HepG2 (cell line): ENCODE data around the gene CABLES1. TPM values are rescaled to one million over a fixed set of nuclear protein-coding genes. Genes with fewer than 3 reads are reported as not detected.

Experiments used
- EP300 ChIP-seq, 3 experiments: sonication (generic) in 1 of 3; formaldehyde crosslinking in 1 of 3; IDR thresholded peaks; 2 replicates each; pipeline versions ENCODE4 v1.5.1 to v1.6.1; 2011 to 2020; ENCODE audit warnings: low read depth in 2 of 3, low read length in 2 of 3, borderline replicate concordance in 1 of 3, improper control_type of control experiment in 1 of 3, mild to moderate bottlenecking in 1 of 3, missing genetic modification reagents in 1 of 3, moderate library complexity in 1 of 3
- EZH2 ChIP-seq: conservative IDR thresholded peaks from 2 replicates; pipeline ENCODE4 v1.6.1; 2012; ENCODE audit warnings: mild to moderate bottlenecking, low read depth, low read length, moderate library complexity
- FOXO1 ChIP-seq: sonication (generic); formaldehyde crosslinking; IDR thresholded peaks from 2 replicates; pipeline ENCODE4 v1.4.0; 2020; ENCODE audit warnings: missing genetic modification reagents
- KDM6A ChIP-seq: IDR thresholded peaks from 2 replicates; pipeline ENCODE4 v1.6.1; 2016; ENCODE audit warnings: low read depth
- KLF9 ChIP-seq: IDR thresholded peaks from 2 replicates; pipeline ENCODE4 v1.6.1; 2016; ENCODE audit warnings: low read depth
- MAFF ChIP-seq: IDR thresholded peaks from 2 replicates; pipeline ENCODE4 v1.6.1; 2011; ENCODE audit warnings: low read depth, low read length, improper control_type of control experiment
- MEF2D ChIP-seq: sonication (generic); formaldehyde crosslinking; IDR thresholded peaks from 2 replicates; pipeline ENCODE4 v1.5.1; 2020; ENCODE audit warnings: mild to moderate bottlenecking, missing genetic modification reagents
- MXD3 ChIP-seq: IDR thresholded peaks from 2 replicates; pipeline ENCODE4 v1.6.1; 2016; ENCODE audit warnings: mild to moderate bottlenecking, missing biosample characterization, missing genetic modification reagents
- REXO4 ChIP-seq: sonication (generic); formaldehyde crosslinking; IDR thresholded peaks from 2 replicates; pipeline ENCODE4 v1.8.0; 2022; ENCODE audit warnings: missing genetic modification reagents, mild to moderate bottlenecking, borderline replicate concordance
- TP53 ChIP-seq: sonication (generic); formaldehyde crosslinking; conservative IDR thresholded peaks from 2 replicates; pipeline ENCODE4 v1.4.0; 2020; ENCODE audit warnings: missing genetic modification reagents
- ZNF235 ChIP-seq: sonication (generic); formaldehyde crosslinking; IDR thresholded peaks from 2 replicates; pipeline ENCODE4 v1.8.1; 2023; ENCODE audit warnings: mild to moderate bottlenecking, missing genetic modification reagents, borderline replicate concordance
- ZNF253 ChIP-seq: sonication (generic); formaldehyde crosslinking; IDR thresholded peaks from 2 replicates; pipeline ENCODE4 v1.8.0; 2022; ENCODE audit warnings: mild to moderate bottlenecking, missing genetic modification reagents, borderline replicate concordance
- ZNF33A ChIP-seq: sonication (generic); formaldehyde crosslinking; IDR thresholded peaks from 2 replicates; pipeline ENCODE4 v1.5.1; 2020; ENCODE audit warnings: missing genetic modification reagents, mild to moderate bottlenecking, moderate library complexity, borderline replicate concordance
- ZNF543 ChIP-seq: sonication (generic); formaldehyde crosslinking; IDR thresholded peaks from 2 replicates; pipeline ENCODE4 v1.4.0; 2020; ENCODE audit warnings: mild to moderate bottlenecking, missing genetic modification reagents
- ZNF652 ChIP-seq: IDR thresholded peaks from 2 replicates; pipeline ENCODE4 v1.6.1; 2016; ENCODE audit warnings: low read depth, borderline replicate concordance
- ZSCAN30 ChIP-seq: sonication (generic); formaldehyde crosslinking; IDR thresholded peaks from 2 replicates; pipeline ENCODE4 v1.5.0; 2020; ENCODE audit warnings: mild to moderate bottlenecking, missing genetic modification reagents
- polyA plus RNA-seq, 8 experiments: library from polyadenylated mRNA; depleted of rRNA in 3 of 8; stranded (reverse) in 7 of 8; unstranded in 1 of 8; fragments of >200 nt; fragmentation: Illumina TruSeq in 4 of 8; extraction: Trizol in 4 of 8; gene quantifications; 2 replicates each; pipeline versions ENCODE4 v1.2.1 to v1.2.3, GENCODE V29; 2011 to 2016; ENCODE audit warnings: low read depth in 4 of 8, missing spikeins in 1 of 8, mixed read lengths in 1 of 8; ENCODE audit not compliant: insufficient read depth in 1 of 8
- total RNA-seq, 5 experiments: library from RNA; depleted of rRNA; stranded (reverse); fragments of >200 nt; fragmentation: Illumina TruSeq; extraction: Trizol; gene quantifications; 2 replicates each; pipeline ENCODE4 v1.2.3, GENCODE V29; 2016; ENCODE audit warnings: low read depth in 1 of 5
- TF ChIP-seq, protein P1 (sequence below): sonication (generic); formaldehyde crosslinking; IDR thresholded peaks from 2 replicates; pipeline ENCODE4 v1.5.0; 2020; ENCODE audit warnings: mild to moderate bottlenecking, missing genetic modification reagents, borderline replicate concordance
- TF ChIP-seq, protein P2 (sequence below): sonication (generic); formaldehyde crosslinking; IDR thresholded peaks from 2 replicates; pipeline ENCODE4 v1.8.0; 2022; ENCODE audit warnings: mild to moderate bottlenecking, missing genetic modification reagents, moderate library complexity
- TF ChIP-seq, protein P3 (sequence below): sonication (generic); formaldehyde crosslinking; IDR thresholded peaks from 2 replicates; pipeline ENCODE4 v1.4.0; 2020; ENCODE audit warnings: missing genetic modification reagents
- TF ChIP-seq, protein P4 (sequence below): sonication (generic); formaldehyde crosslinking; IDR thresholded peaks from 2 replicates; pipeline ENCODE4 v1.5.1; 2020; ENCODE audit warnings: missing genetic modification reagents, mild to moderate bottlenecking, borderline replicate concordance
- TF ChIP-seq, protein P5 (sequence below): sonication (generic); formaldehyde crosslinking; IDR thresholded peaks from 2 replicates; pipeline ENCODE4 v1.4.0; 2020; ENCODE audit warnings: mild to moderate bottlenecking, missing genetic modification reagents

Gene CABLES1
- total and polyA plus RNA-seq, 2 of the 13 experiments (the other 11 are each of a cell fraction or from before 2014, with no cell fraction given), result 14.7 to 25.8 TPM

DNA sequence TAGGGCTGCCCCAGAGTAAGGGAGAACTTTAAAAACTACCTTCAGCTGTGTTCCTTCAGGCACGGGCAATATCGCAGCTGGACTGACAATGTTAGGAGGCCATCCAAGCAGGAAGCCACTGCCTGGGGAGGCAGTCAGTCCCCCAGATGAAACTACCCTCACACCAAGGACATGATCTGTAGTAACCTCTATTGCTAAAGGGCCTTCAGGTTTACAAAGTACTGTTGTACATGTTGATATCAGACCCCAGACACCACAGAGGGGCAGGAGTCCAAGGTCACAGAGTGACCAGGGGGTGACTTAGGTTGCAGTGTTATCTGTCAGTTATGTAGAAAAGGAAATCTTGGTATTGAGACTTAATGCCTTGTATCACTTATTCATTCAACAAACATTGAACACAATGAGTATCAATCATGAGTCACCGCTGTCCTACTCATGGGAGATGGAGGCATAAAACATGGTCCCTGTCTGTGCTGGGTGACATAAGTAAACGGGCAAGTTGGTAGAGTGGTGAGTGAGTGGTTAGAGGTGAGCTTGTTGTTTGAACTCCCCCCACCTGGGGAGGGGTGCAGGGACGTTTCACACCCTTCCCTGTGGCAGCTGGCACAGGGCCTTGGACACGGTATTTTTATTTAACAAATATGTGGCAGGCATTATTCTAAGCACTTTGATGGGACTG, 7.1 kb downstream of the CABLES1 start (continued):
- TF ChIP-seq, protein P1, sequence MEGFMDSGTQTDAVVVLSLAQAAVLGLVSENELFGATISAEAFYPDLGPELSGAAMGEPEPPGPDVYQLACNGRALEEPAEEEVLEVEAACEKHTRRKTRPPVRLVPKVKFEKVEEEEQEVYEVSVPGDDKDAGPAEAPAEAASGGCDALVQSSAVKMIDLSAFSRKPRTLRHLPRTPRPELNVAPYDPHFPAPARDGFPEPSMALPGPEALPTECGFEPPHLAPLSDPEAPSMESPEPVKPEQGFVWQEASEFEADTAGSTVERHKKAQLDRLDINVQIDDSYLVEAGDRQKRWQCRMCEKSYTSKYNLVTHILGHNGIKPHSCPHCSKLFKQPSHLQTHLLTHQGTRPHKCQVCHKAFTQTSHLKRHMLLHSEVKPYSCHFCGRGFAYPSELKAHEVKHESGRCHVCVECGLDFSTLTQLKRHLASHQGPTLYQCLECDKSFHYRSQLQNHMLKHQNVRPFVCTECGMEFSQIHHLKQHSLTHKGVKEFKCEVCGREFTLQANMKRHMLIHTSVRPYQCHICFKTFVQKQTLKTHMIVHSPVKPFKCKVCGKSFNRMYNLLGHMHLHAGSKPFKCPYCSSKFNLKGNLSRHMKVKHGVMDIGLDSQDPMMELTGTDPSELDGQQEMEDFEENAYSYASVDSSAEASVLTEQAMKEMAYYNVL, result no peak
- TF ChIP-seq, protein P2, sequence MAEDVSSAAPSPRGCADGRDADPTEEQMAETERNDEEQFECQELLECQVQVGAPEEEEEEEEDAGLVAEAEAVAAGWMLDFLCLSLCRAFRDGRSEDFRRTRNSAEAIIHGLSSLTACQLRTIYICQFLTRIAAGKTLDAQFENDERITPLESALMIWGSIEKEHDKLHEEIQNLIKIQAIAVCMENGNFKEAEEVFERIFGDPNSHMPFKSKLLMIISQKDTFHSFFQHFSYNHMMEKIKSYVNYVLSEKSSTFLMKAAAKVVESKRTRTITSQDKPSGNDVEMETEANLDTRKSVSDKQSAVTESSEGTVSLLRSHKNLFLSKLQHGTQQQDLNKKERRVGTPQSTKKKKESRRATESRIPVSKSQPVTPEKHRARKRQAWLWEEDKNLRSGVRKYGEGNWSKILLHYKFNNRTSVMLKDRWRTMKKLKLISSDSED (CRISPR knock-in tag), result no peak
- TF ChIP-seq ZNF652 (CRISPR knock-in tag) (no peak), EZH2 (no peak), MXD3 (no peak), TP53 (CRISPR knock-in tag) (no peak), KLF9 (no peak), ZNF253 (CRISPR knock-in tag) (no peak), KDM6A (peak; percentile 54; the same call in 1 of the 2 replicates), FOXO1 (CRISPR knock-in tag) (peak; percentile 48; the same call in 1 of the 2 replicates), MAFF (no peak), ZSCAN30 (CRISPR knock-in tag) (no peak), MEF2D (no peak), ZNF543 (CRISPR knock-in tag) (no peak), REXO4 (CRISPR knock-in tag) (no peak), ZNF235 (CRISPR knock-in tag) (no peak), ZNF33A (CRISPR knock-in tag) (no peak), EP300 (IDR thresholded peaks at IDR 0.05; ENCODE audit: low read depth in 2 of 2, low read length in 2 of 2) (peak; percentile 31 to 90; a peak in 2 of 4 replicates), EP300 (CRISPR knock-in tag; IDR thresholded peaks at IDR 0.05; ENCODE audit: borderline replicate concordance) (peak; percentile 82)
- TF ChIP-seq, protein P3, sequence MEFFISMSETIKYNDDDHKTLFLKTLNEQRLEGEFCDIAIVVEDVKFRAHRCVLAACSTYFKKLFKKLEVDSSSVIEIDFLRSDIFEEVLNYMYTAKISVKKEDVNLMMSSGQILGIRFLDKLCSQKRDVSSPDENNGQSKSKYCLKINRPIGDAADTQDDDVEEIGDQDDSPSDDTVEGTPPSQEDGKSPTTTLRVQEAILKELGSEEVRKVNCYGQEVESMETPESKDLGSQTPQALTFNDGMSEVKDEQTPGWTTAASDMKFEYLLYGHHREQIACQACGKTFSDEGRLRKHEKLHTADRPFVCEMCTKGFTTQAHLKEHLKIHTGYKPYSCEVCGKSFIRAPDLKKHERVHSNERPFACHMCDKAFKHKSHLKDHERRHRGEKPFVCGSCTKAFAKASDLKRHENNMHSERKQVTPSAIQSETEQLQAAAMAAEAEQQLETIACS (CRISPR knock-in tag), result no peak
- TF ChIP-seq, protein P4, sequence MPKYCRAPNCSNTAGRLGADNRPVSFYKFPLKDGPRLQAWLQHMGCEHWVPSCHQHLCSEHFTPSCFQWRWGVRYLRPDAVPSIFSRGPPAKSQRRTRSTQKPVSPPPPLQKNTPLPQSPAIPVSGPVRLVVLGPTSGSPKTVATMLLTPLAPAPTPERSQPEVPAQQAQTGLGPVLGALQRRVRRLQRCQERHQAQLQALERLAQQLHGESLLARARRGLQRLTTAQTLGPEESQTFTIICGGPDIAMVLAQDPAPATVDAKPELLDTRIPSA (CRISPR knock-in tag), result no peak
- TF ChIP-seq, protein P5, sequence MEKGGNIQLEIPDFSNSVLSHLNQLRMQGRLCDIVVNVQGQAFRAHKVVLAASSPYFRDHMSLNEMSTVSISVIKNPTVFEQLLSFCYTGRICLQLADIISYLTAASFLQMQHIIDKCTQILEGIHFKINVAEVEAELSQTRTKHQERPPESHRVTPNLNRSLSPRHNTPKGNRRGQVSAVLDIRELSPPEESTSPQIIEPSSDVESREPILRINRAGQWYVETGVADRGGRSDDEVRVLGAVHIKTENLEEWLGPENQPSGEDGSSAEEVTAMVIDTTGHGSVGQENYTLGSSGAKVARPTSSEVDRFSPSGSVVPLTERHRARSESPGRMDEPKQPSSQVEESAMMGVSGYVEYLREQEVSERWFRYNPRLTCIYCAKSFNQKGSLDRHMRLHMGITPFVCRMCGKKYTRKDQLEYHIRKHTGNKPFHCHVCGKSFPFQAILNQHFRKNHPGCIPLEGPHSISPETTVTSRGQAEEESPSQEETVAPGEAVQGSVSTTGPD (CRISPR knock-in tag), result no peak
